Transverse colon (tissue), 4 donors: ENCODE data around the gene ZNF273. TPM values are rescaled to one million over a fixed set of nuclear protein-coding genes. Genes with fewer than 3 reads are reported as not detected.

Experiments used
- DNase-seq: peaks from one replicate; pipeline ENCODE4 v3.0.0-alpha.2; 2019
- H3K27ac ChIP-seq, 4 donors: fragments of 200-600 bp; sonication (generic); 2 replicates each; pipeline ENCODE4 v1.5.1; 2016 to 2018; ENCODE audit warnings: inconsistent platforms in 4 of 4
- H3K27me3 ChIP-seq: fragments of 200-600 bp; sonication (generic); 2 replicates; pipeline ENCODE4 v1.5.1; 2017; ENCODE audit warnings: inconsistent platforms
- H3K36me3 ChIP-seq, 4 donors: fragments of 200-600 bp; sonication (generic); 2 replicates each; pipeline ENCODE4 v1.5.1; 2017 to 2019; ENCODE audit warnings: inconsistent platforms in 4 of 4
- H3K4me1 ChIP-seq, 4 donors: fragments of 200-600 bp; sonication (generic); 2 replicates each; pipeline ENCODE4 v1.5.1; 2017 to 2020; ENCODE audit warnings: inconsistent platforms in 4 of 4
- H3K4me3 ChIP-seq, 4 donors: fragments of 200-600 bp; sonication (generic); 1 replicate in 1 of 4; 2 replicates in 3 of 4; pipeline versions ENCODE4 v1.5.1 to v1.6.1; 2017 to 2019; ENCODE audit warnings: inconsistent platforms in 4 of 4
- H3K9me3 ChIP-seq, 2 donors: fragments of 200-600 bp; sonication (generic); 2 replicates each; pipeline ENCODE4 v1.5.1; 2017 to 2019; ENCODE audit warnings: inconsistent platforms in 2 of 2
- EP300 ChIP-seq: sonication (generic); formaldehyde crosslinking; IDR thresholded peaks from one replicate; pipeline ENCODE4 v1.6.1; 2017; ENCODE audit warnings: antibody characterized with exemption, low read depth
- POLR2A ChIP-seq: fragments of 450-650 bp; IDR thresholded peaks from one replicate; pipeline ENCODE4 v1.6.1; 2016; ENCODE audit warnings: antibody characterized with exemption, mild to moderate bottlenecking, moderate library complexity
- POLR2AphosphoS5 ChIP-seq, 3 donors: sonication (generic); formaldehyde crosslinking; IDR thresholded peaks; one replicate each; pipeline ENCODE4 v1.6.1; 2016; ENCODE audit warnings: antibody characterized with exemption in 3 of 3
- WGBS, 2 donors: methylation state at CpG; one replicate each; pipeline ENCODE4 v1.1.5; 2018; ENCODE audit warnings: low coverage in 1 of 2; 5-methylcytosine and 5-hydroxymethylcytosine counted together
- in situ Hi-C, 4 donors: fragments of 200-750 bp; cut with MboI; loops; one replicate each; pipeline versions ENCODE4 v1.15.0 to v1.15.1; 2017; ENCODE audit warnings: low sequenced_read_pairs in 3 of 4, low pct_ligation_motif_present in 1 of 4, low pct_unique_long_range_greater_than_20kb in 1 of 4
- intact Hi-C: fragments of 100-400 bp; cut with DNase I; formaldehyde crosslinking; loops from one replicate; pipeline ENCODE4 v1.15.1; 2023; ENCODE audit warnings: low total_unique reads
- total RNA-seq, 4 donors: library from RNA; depleted of rRNA; stranded (reverse); fragments of >200 nt; gene quantifications; one replicate each; pipeline ENCODE4 v1.1.0, GENCODE V29; 2016
- TF ChIP-seq, protein P1 (sequence below), 5 experiments: fragments of 200-600 bp in 3 of 5; fragments of 450-650 bp in 2 of 5; sonication (generic) in 3 of 5; IDR thresholded peaks; 1 replicate in 2 of 5; 2 replicates in 3 of 5; pipeline ENCODE4 v1.5.1; 2016 to 2017; ENCODE audit warnings: antibody characterized with exemption in 5 of 5, inconsistent platforms in 3 of 5, mild to moderate bottlenecking in 2 of 5, moderate library complexity in 1 of 5

Gene ZNF273
- total RNA-seq, 4 donors from 2014 or later: 4.1 to 14.9 (median 5.7) TPM

DNA sequence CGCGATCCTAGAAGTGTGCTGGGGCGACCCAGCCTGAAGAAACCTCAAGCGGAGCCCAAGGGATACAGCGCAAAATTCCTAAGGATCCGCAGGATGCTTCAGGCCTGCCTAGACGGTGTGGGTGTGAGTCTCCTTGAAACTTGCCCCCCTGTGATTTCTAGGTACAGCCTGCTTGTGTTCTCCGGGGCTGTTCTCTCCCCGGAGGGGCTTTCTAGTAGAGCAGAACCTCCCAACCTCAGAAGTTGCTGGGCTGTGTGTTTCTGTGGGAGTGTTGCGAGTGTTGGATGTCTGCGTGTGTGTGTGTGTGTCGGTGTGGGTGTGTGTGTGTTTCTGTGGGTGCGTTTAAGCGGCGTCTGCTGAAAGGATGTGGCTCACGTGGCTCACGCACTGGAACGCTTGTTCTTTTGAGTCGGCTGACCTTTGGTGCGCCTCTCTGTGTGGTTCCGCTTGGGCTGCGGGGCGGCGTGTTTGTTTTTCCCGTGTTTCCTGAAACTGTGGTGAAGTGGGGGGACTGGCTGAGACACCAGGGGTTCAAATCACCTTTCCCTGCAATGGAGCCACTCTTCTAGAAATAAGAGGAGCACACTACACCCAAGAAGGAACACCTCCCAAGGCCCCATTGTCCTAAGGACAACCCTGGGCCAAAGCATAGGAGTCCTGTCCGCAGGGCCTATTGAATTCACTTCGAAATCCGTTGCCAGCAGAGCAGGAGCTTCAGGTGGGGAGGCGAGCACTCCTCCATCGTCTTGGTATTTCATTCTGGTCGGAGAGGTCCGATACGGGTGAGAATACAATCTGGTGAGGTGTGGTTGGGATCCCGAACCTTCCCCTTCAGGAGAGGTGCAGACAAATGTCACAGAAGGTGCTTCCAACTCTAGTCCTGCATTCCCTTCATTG is 25.1 kb upstream of the ZNF273 start:
- H3K4me1 ChIP-seq: peaks cover 0 to 6% (median 2%) of the 10 kb centered on the region in 4 donors
- TF ChIP-seq, protein P1, sequence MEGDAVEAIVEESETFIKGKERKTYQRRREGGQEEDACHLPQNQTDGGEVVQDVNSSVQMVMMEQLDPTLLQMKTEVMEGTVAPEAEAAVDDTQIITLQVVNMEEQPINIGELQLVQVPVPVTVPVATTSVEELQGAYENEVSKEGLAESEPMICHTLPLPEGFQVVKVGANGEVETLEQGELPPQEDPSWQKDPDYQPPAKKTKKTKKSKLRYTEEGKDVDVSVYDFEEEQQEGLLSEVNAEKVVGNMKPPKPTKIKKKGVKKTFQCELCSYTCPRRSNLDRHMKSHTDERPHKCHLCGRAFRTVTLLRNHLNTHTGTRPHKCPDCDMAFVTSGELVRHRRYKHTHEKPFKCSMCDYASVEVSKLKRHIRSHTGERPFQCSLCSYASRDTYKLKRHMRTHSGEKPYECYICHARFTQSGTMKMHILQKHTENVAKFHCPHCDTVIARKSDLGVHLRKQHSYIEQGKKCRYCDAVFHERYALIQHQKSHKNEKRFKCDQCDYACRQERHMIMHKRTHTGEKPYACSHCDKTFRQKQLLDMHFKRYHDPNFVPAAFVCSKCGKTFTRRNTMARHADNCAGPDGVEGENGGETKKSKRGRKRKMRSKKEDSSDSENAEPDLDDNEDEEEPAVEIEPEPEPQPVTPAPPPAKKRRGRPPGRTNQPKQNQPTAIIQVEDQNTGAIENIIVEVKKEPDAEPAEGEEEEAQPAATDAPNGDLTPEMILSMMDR (IDR thresholded peaks at IDR 0.05): no peak
- TF ChIP-seq POLR2A: no peak
- no peak for TF ChIP-seq POLR2AphosphoS5 (IDR thresholded peaks at IDR 0.05)
- no peak for TF ChIP-seq EP300
- H3K36me3 ChIP-seq: no peaks in the 10 kb centered on the region
- no peak for DNase-seq
- H3K4me3 ChIP-seq: peak overlapping the region in 3 of 4 donors; percentile 22 to 37 (median 22)
- intact Hi-C loops: no loop called here
- 76 to 100% methylated on average over 2 to 34 of the region's 34 CpGs for WGBS, 2 donors
- in situ Hi-C loops: loop anchor here in 1 of 4 donors (25.0 kb wide), 1 partner anchor 91 kb away; the partner anchor contains the start of gene ZNF138
- no peaks in the 10 kb centered on the region for H3K9me3 ChIP-seq
- peaks cover 9% of the 10 kb centered on the region for H3K27me3 ChIP-seq
- no peak overlapping the region for H3K27ac ChIP-seq

DNA sequence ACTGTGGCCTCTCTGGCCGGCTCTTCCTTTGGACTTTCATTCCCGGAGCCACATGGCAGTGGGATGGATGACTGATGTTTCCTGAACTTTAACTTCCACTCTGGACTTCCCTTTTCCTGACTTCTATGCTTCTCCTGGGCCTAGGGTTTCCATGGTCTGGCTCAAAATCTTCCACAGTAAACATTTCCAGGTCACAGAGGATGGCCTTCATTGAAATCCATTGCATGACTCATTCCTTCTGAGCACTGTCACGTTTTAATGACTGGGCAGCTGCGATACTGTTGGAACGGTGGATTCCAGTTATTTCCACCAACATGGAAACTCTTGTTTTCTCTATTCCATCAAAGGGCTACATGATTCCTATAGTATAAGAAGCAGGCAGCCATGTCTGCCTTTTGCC is 24.4 kb upstream of the ZNF273 start:
- intact Hi-C loops: no loop called here
- no peak for DNase-seq
- Histone ChIP-seq H3K27ac (no peak overlapping the region), H3K36me3 (no peaks in the 10 kb centered on the region), H3K27me3 (peaks cover 9% of the 10 kb centered on the region), H3K9me3 (no peaks in the 10 kb centered on the region), H3K4me1 (peaks cover 0 to 6% (median 2%) of the 10 kb centered on the region in 4 donors), H3K4me3 (no peak overlapping the region)
- 83 to 93% methylated on average over 3 to 5 of the region's 5 CpGs for WGBS, 2 donors
- in situ Hi-C loops: loop anchor here in 1 of 4 donors (25.0 kb wide), 1 partner anchor 91 kb away; the partner anchor contains the start of gene ZNF138
- TF ChIP-seq POLR2A (no peak), POLR2AphosphoS5 (IDR thresholded peaks at IDR 0.05) (no peak), EP300 (no peak)
- TF ChIP-seq, protein P1 (IDR thresholded peaks at IDR 0.05): no peak

DNA sequence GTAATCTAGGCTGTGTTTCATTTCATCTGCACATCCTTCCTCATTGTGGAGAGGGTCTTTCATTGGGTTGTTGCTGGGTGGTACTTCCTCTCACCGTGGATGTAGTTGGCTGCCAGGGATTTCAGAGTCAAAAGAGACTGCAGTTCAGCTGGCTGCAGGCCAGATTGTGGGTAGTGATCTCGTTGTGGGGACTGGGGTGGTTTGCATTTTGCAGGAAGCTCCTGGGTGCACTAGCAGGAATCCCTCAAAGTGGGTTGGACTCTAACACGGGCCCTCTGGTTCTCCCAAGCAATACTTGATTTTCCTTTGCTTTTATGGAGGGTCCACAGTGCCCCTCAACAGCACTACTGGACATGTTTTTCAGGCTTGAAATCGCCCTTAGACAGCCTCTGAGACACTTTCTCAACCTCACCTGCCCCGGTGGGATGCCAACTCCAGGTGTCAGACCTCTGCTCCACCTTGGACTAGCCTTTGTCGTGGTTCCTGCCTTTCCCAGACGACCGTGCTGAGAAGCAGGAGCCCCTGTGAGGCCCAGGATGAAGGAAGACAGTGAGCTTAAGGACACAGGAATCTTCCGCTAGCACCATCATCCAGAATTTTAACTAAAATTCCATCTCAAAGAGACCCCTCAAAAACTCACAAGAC is 23.9 kb upstream of the ZNF273 start:
- no peak overlapping the region for H3K27ac ChIP-seq
- H3K27me3 ChIP-seq: peaks cover 9% of the 10 kb centered on the region
- no peak overlapping the region for H3K4me3 ChIP-seq
- intact Hi-C loops (no loop called here), in situ Hi-C loops (loop anchor here in 1 of 4 donors (25.0 kb wide), 1 partner anchor 92 kb away; the partner anchor contains the start of gene ZNF138)
- no peaks in the 10 kb centered on the region for H3K36me3 ChIP-seq
- peaks cover 0 to 6% (median 2%) of the 10 kb centered on the region in 4 donors for H3K4me1 ChIP-seq
- TF ChIP-seq EP300 (no peak), POLR2A (no peak)
- WGBS, 2 donors: 76 to 80% methylated on average over 1 to 9 of the region's 9 CpGs
- no peaks in the 10 kb centered on the region for H3K9me3 ChIP-seq
- DNase-seq: no peak

DNA sequence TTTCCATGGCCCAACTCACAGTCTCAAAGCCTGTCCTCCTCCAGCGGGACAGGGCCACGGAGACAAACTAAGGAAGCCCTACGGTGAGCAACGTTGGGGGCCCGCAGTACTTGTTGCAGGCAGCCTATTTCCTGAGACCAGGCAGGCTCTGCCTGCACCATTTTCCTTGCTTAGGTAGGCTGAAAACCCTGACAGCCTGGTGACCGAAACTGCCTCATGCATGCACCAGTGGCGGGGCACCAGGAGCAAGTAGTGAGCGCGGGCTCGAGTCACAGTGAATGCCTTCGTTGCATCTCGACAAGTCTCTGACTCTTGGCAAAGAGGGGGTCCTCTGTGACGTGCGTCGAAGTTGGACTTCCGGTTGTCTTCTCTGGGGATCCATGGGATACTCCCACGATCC is 23.3 kb upstream of the ZNF273 start:
- in situ Hi-C loops: loop anchor here in 1 of 4 donors (25.0 kb wide), 1 partner anchor 92 kb away; the partner anchor contains the start of gene ZNF138
- intact Hi-C loops: no loop called here
- Histone ChIP-seq H3K4me3 (no peak overlapping the region), H3K9me3 (no peaks in the 10 kb centered on the region), H3K36me3 (no peaks in the 10 kb centered on the region), H3K27ac (no peak overlapping the region), H3K4me1 (peaks cover 0 to 6% (median 2%) of the 10 kb centered on the region in 4 donors), H3K27me3 (peaks cover 9% of the 10 kb centered on the region)
- no peak for DNase-seq
- TF ChIP-seq EP300 (no peak), POLR2A (no peak)
- 96% methylated on average over 11 of the region's 17 CpGs; no CpG with 5 or more reads in 1 of the 2 donors for WGBS, 2 donors
